Fibroblast of the aortic adventitia (primary cell): Measurements from ENCODE around the gene MMP17. TPM values are rescaled to one million over a fixed set of nuclear protein-coding genes. Genes with fewer than 3 reads are reported as not detected.
"Not testable (repeated sequence)": the region's sequence is repeated elsewhere in the genome, so short reads cannot be mapped to it uniquely, and the experiment has no call there.

ENCODE experiments used
- DNase-seq: peaks from one replicate; pipeline ENCODE4 v3.0.0-alpha.2; 2010; ENCODE audit warnings: low read depth
- H3K4me3 ChIP-seq: 2 replicates; pipeline ENCODE4 v1.5.1; 2011; ENCODE audit warnings: low read depth, mild to moderate bottlenecking, control low read depth, low read length, moderate library complexity
- CTCF ChIP-seq: IDR thresholded peaks from 2 replicates; pipeline ENCODE4 v1.5.1; 2011; ENCODE audit warnings: mild to moderate bottlenecking, low read length, control low read depth, inconsistent platforms; ENCODE audit not compliant: insufficient read depth
- total RNA-seq: library from RNA; depleted of rRNA; stranded (reverse); fragments of >200 nt; gene quantifications from 2 replicates; pipeline ENCODE4 v1.2.3, GENCODE V29; 2012; ENCODE audit warnings: low replicate concordance

Gene MMP17
- total RNA-seq, 1 donor = 5.6 TPM

- peak; percentile 45 for DNase-seq
- no peak overlapping the region for H3K4me3 ChIP-seq
- TF ChIP-seq CTCF = no peak
These were observed 44.2 kb downstream of the MMP17 start for GRCh38 chr12:131872154-131873051.

- no peak for TF ChIP-seq CTCF
These were observed 45.1 kb downstream of the MMP17 start for GRCh38 chr12:131873293-131873692.

GRCh38 chr12:131874972-131875371 is 46.8 kb downstream of the MMP17 start:
- not testable (repeated sequence) for H3K4me3 ChIP-seq, DNase-seq

More at GRCh38 chr12:131873293-131873692, 45.1 kb downstream of the MMP17 start:
- no peak overlapping the region for H3K4me3 ChIP-seq
- DNase-seq = no peak

GRCh38 chr12:131877216-131877615 is 49.0 kb downstream of the MMP17 start:
- not testable (repeated sequence) for H3K4me3 ChIP-seq, DNase-seq

DNA sequence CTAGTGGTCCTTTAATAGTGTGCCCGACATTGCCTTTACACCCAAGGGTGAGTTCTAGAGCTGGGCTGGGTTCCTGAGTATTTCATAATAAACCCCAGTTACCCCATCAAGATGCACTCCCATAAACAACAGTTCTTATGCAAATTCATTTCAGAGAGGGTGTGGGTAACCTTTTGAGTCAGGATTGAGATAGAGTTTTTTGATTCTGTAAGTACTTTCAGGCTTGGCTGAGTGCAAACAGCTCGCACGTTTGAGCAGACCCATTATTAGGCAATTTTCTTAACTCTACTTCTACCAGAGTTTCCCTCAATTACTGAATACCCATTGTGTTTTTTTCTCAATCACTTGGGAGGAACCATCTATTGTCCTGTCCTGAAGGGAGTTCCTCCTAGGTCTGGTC is 50.2 kb downstream of the MMP17 start:
- not testable (repeated sequence) for DNase-seq, H3K4me3 ChIP-seq

DNA sequence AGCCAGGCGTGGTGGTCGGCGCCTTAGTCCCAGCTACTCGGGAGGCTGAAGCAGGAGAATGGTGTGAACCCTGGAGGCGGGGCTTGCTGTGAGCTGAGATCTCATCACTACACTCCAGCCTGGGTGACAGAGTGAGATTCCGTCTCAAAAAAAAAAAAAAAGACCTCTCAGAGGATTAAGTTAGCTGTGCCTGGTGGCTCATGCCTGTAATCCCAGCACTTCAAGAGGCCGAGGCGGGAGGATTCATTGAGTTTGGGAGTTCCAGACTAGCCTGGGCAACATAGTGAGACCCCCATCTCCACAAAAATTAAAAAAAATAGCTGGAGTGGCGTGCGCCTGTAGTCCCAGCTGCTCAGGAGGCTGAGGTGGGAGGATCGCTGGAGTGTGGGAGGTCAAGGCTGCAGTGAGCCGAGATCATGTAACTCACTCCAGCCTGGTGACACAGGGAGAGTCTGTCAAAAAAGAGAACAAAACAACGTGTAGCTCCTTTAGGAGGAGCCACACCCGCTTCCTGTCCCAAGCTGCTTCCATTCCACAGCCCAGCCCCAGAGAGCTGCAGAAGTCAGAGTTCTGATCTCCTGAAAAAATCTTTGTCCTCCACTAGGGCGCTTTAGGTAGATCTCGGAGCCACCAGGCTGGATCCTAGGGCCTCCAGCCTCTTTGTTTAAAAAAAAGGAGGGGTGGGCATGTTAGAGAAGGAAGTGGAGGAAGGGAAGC is 54.8 kb downstream of the MMP17 start:
- no peak overlapping the region for H3K4me3 ChIP-seq
- DNase-seq = no peak
- TF ChIP-seq CTCF = no peak

DNA sequence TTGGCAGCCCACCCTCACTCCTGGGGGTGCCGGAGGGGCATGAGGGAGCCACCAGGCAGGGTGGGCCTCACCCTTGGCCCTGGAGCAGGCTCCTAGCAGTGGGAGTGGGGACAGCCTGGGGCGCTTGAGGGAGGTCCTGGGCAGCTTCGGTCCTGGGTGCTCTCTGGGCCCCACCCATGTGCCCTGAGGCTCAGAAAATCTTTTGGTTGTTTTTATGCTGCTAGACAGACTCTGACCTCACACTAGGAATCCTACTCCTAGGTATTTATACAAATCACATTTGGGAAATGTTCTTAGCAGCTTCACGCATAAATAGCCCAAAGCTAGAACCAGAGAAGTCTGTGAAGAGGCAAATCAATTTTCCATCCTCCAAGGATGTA is 55.3 kb downstream of the MMP17 start:
- TF ChIP-seq CTCF = no peak
- no peak for DNase-seq
- no peak overlapping the region for H3K4me3 ChIP-seq

DNA sequence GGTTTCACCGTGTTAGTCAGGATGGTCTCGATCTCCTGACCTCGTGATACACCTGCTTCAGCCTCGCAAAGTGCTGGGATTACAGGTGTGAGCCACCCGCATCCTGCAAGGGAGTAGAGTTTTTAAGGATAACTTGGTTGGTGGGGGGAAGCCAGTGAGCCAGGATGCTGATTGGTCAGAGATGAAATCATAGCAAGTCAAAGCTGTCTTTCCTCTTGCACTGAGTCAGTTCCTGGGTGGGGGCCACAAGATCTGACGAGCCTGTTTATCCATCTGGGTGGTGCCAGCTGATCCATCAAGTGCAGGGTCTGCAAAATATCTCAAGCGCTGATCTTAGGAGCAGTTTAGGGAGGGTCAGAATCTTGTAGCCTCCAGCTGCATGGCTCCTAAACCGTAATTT is 56.9 kb downstream of the MMP17 start:
- DNase-seq = not testable (repeated sequence)

GRCh38 chr12:131885543-131886057 is 57.4 kb downstream of the MMP17 start:
- no peak for DNase-seq
- H3K4me3 ChIP-seq = no peak overlapping the region
- TF ChIP-seq CTCF = no peak

More for the DNA sequence above, 56.9 kb downstream of the MMP17 start:
- H3K4me3 ChIP-seq = not testable (repeated sequence)

GRCh38 chr12:131891722-131892121 is 63.5 kb downstream of the MMP17 start:
- not testable (repeated sequence) for DNase-seq

More at GRCh38 chr12:131891722-131892121, 63.5 kb downstream of the MMP17 start:
- not testable (repeated sequence) for H3K4me3 ChIP-seq
